ENCODE data around the gene ZNF580.

DNA sequence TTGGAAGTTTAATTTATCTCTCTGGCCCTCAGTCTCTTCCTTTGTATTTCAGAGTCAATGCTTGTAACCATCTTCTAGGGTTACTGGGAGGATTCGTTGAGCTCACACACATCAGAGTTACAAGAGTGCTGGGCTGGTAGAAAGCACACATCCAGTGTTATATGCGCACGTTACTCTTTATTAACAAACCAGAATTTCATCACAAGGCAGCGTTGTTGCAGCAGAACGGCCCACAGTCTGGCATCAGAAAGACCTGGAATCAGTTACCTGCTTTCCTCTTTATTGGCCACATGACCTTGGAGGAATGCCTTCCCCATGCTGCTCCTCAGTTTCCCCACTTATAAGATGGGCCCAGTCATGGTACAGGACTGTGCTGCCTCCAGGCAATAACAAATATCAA is 31.5 kb upstream of the ZNF580 start:
- no peak for TF ChIP-seq EZH2 (IDR thresholded peaks at IDR 0.05; ENCODE audit: borderline replicate concordance, low read length)
- TF ChIP-seq, protein P1, sequence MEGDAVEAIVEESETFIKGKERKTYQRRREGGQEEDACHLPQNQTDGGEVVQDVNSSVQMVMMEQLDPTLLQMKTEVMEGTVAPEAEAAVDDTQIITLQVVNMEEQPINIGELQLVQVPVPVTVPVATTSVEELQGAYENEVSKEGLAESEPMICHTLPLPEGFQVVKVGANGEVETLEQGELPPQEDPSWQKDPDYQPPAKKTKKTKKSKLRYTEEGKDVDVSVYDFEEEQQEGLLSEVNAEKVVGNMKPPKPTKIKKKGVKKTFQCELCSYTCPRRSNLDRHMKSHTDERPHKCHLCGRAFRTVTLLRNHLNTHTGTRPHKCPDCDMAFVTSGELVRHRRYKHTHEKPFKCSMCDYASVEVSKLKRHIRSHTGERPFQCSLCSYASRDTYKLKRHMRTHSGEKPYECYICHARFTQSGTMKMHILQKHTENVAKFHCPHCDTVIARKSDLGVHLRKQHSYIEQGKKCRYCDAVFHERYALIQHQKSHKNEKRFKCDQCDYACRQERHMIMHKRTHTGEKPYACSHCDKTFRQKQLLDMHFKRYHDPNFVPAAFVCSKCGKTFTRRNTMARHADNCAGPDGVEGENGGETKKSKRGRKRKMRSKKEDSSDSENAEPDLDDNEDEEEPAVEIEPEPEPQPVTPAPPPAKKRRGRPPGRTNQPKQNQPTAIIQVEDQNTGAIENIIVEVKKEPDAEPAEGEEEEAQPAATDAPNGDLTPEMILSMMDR (IDR thresholded peaks at IDR 0.05; ENCODE audit: low read length): no peak
